Fibroblast of lung (primary cell): Measurements from ENCODE around the gene PIWIL4.

Experiments used
- CTCF ChIP-seq, 2 donors: IDR thresholded peaks in 1 of 2; conservative IDR thresholded peaks in 1 of 2; 1 replicate in 1 of 2; 2 replicates in 1 of 2; pipeline ENCODE4 v1.5.1; 2011 to 2012; ENCODE audit warnings: low read length in 2 of 2, control low read depth in 1 of 2, inconsistent platforms in 1 of 2, low read depth in 1 of 2, mild to moderate bottlenecking in 1 of 2
- EZH2 ChIP-seq: IDR thresholded peaks from 2 replicates; pipeline ENCODE4 v1.5.1; 2012; ENCODE audit warnings: low read length, control low read depth, mild to moderate bottlenecking; ENCODE audit errors: missing control alignments

GRCh38 chr11:94666792-94667721, 99.9 kb downstream of the PIWIL4 start:
- TF ChIP-seq EZH2 (no peak), CTCF (conservative IDR thresholded peaks at IDR 0.05 in 1 of 2, IDR thresholded peaks at IDR 0.05 in 1 of 2; ENCODE audit: low read depth in 1 of 2, low read length in 2 of 2) (no peak)
